ENCODE results near the gene DOP1B. TPM values are rescaled to one million over a fixed set of nuclear protein-coding genes. Genes with fewer than 3 reads are reported as not detected.

Gene DOP1B
- total RNA-seq, 4 donors from 2014 or later, result 40.4 to 97.6 (median 69.8) TPM

GRCh38 chr21:36179145-36179544 lies 22.5 kb downstream of the DOP1B start:
- Histone ChIP-seq H3K9me3 (no peaks in the 10 kb centered on the region), H3K27ac (no peak overlapping the region), H3K36me3 (no peaks in the 10 kb centered on the region), H3K4me1 (no peaks in the 10 kb centered on the region), H3K4me3 (no peak overlapping the region), H3K27me3 (no peaks in the 10 kb centered on the region)
- no peak for TF ChIP-seq POLR2A (IDR thresholded peaks at IDR 0.05)
- no peak for TF ChIP-seq CTCF (IDR thresholded peaks at IDR 0.05)
- no peak for DNase-seq

GRCh38 chr21:36180963-36181362 lies 24.3 kb downstream of the DOP1B start:
- no peaks in the 10 kb centered on the region for H3K4me1 ChIP-seq
- H3K27ac ChIP-seq, result no peak overlapping the region
- no peak overlapping the region for H3K4me3 ChIP-seq
- no peak for DNase-seq
- no peaks in the 10 kb centered on the region for H3K27me3 ChIP-seq
- H3K9me3 ChIP-seq, result no peaks in the 10 kb centered on the region
- TF ChIP-seq CTCF (IDR thresholded peaks at IDR 0.05), result no peak
- TF ChIP-seq POLR2A (IDR thresholded peaks at IDR 0.05), result no peak
- peaks cover 0 to 5% (median 0%) of the 10 kb centered on the region in 3 donors for H3K36me3 ChIP-seq

GRCh38 chr21:36183144-36183795 lies 26.6 kb downstream of the DOP1B start:
- H3K27ac ChIP-seq, result no peak overlapping the region
- TF ChIP-seq CTCF (IDR thresholded peaks at IDR 0.05), result no peak
- TF ChIP-seq POLR2A (IDR thresholded peaks at IDR 0.05), result no peak
- no peak for DNase-seq
- no peak overlapping the region for H3K4me3 ChIP-seq
- peaks cover 0 to 2% (median 0%) of the 10 kb centered on the region in 4 donors for H3K4me1 ChIP-seq
- no peaks in the 10 kb centered on the region for H3K27me3 ChIP-seq
- no peaks in the 10 kb centered on the region for H3K9me3 ChIP-seq
- peaks cover 0 to 5% (median 0%) of the 10 kb centered on the region in 3 donors for H3K36me3 ChIP-seq

- Histone ChIP-seq H3K36me3 (peaks cover 0 to 5% (median 0%) of the 10 kb centered on the region in 3 donors), H3K27me3 (no peaks in the 10 kb centered on the region), H3K4me1 (peaks cover 0 to 11% (median 0%) of the 10 kb centered on the region in 4 donors), H3K4me3 (no peak overlapping the region), H3K9me3 (no peaks in the 10 kb centered on the region), H3K27ac (no peak overlapping the region)
- DNase-seq, result no peak
- TF ChIP-seq POLR2A (IDR thresholded peaks at IDR 0.05) (no peak), CTCF (IDR thresholded peaks at IDR 0.05) (no peak)
Observed at GRCh38 chr21:36184545-36184944, 27.9 kb downstream of the DOP1B start.

GRCh38 chr21:36185523-36185922 lies 28.9 kb downstream of the DOP1B start:
- H3K36me3 ChIP-seq, result peaks cover 0 to 5% (median 0%) of the 10 kb centered on the region in 3 donors
- DNase-seq, result no peak
- TF ChIP-seq POLR2A (IDR thresholded peaks at IDR 0.05) (no peak), CTCF (IDR thresholded peaks at IDR 0.05) (no peak)
- H3K27ac ChIP-seq, result no peak overlapping the region
- H3K9me3 ChIP-seq, result no peaks in the 10 kb centered on the region
- H3K27me3 ChIP-seq, result no peaks in the 10 kb centered on the region
- H3K4me1 ChIP-seq, result peaks cover 0 to 11% (median 0%) of the 10 kb centered on the region in 4 donors
- no peak overlapping the region for H3K4me3 ChIP-seq

Measured in Peyer's patch (tissue), 4 donors.